Neural progenitor cell (in vitro differentiated cells): ENCODE results near the gene LSMEM2.

Source experiments
- EZH2 ChIP-seq: fragments of 200-600 bp; sonication (generic); IDR thresholded peaks from 2 replicates; pipeline ENCODE4 v1.6.1; 2017; ENCODE audit warnings: antibody characterized with exemption, mild to moderate bottlenecking, moderate library complexity
- EZH2phosphoT487 ChIP-seq: fragments of 200-600 bp; sonication (generic); IDR thresholded peaks from 2 replicates; pipeline ENCODE4 v1.6.1; 2017; ENCODE audit warnings: antibody characterized with exemption
- TF ChIP-seq, protein P1 (sequence below): fragments of 200-600 bp; sonication (generic); IDR thresholded peaks from 2 replicates; pipeline ENCODE4 v1.5.1; 2017; ENCODE audit warnings: antibody characterized with exemption, mild to moderate bottlenecking

DNA sequence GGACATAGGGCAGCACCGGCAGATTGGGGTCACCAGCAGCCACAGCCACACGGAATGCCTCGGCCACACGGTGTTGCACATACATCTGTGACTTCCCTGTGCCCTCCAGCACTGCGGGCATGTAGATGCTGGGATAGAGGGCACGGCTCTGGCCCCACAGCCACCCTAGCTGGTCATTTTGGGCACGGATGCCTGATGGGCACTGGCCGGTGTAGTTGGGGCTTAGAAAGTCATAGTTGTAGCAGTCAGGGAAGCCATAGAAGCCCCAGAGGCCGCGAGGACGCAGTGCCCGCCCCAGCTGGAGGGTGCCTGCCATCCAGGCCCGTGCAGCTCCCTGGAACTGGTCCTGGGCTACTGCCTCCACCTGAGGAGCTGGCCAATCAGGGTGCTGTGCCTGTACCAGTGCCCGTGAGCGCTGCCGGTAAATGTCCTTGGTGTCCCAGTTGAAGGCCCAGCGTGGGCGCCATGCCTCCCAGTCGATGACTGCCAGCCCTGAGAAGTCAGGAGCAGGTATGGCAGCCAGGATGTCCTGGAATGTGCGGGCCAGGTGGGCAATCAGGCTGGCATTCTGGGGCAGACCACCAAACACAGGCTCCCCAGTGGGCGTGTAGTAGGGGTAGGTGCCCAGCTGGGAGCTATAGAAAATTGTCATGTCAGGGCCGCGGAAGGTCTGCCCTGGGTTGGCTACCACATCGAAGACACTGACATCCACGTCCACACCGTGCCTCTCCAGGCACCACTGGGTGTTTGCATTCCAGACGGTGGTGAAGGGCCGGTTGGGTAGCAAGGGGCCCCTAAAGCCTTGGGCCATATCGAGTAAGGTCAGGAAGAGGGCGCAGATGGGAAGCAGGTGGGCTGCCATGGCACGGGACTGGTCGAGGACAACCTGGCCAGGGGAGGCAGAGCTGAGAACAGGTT lies 23.5 kb downstream of the LSMEM2 start:
- TF ChIP-seq, protein P1, sequence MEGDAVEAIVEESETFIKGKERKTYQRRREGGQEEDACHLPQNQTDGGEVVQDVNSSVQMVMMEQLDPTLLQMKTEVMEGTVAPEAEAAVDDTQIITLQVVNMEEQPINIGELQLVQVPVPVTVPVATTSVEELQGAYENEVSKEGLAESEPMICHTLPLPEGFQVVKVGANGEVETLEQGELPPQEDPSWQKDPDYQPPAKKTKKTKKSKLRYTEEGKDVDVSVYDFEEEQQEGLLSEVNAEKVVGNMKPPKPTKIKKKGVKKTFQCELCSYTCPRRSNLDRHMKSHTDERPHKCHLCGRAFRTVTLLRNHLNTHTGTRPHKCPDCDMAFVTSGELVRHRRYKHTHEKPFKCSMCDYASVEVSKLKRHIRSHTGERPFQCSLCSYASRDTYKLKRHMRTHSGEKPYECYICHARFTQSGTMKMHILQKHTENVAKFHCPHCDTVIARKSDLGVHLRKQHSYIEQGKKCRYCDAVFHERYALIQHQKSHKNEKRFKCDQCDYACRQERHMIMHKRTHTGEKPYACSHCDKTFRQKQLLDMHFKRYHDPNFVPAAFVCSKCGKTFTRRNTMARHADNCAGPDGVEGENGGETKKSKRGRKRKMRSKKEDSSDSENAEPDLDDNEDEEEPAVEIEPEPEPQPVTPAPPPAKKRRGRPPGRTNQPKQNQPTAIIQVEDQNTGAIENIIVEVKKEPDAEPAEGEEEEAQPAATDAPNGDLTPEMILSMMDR = no peak
- no peak for TF ChIP-seq EZH2
- TF ChIP-seq EZH2phosphoT487 = no peak
